GM18868 (cell line): ENCODE results near the gene SUSD4.

Experiments
- ATAC-seq: cut with Tn5 transposase; IDR thresholded peaks from one replicate; pipeline ENCODE4 v1.9.1; 2021; ENCODE audit warnings: mild to moderate bottlenecking, moderate library complexity; ENCODE audit not compliant: unreplicated experiment

The SUSD4 gene

DNA sequence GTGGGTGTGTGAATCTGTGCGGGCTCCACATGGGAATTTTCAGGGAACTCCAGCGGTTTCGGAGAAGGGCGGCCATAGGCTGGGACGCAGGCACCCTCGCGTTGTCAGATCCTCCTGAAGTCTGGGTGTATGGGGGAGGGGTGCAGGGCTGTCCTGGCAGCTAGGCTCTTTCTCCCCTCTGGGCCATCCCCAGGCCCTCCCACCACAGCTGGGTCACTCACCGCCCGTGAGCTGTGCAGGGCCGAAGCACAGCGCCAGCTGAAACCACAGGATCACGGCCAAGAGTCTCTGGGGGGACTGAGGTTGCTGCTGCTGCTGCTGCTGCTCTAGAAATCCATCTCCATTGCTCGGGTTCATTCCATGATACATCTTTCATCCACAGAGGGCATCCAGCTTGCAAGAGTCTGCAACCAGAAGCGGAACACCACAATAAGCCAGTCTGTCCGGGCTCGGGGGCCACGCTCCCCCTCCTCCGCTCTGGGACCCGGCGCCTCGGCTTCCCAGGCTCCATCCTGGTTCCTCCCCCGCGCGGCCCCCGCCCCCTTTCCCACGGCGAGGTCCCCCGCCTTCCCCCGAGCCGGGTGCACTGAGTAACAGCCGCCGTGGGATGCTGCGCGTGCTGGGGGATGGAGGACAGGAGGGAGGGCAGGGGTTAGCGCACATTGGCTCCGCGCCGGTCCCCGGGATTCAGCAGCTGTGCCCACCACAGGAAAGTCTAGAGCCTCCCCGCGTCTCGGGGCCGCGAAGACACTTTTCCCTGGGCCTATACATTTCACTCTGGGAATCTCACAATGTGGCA is 720 bp downstream of the SUSD4 start:
- ATAC-seq, result no peak

DNA sequence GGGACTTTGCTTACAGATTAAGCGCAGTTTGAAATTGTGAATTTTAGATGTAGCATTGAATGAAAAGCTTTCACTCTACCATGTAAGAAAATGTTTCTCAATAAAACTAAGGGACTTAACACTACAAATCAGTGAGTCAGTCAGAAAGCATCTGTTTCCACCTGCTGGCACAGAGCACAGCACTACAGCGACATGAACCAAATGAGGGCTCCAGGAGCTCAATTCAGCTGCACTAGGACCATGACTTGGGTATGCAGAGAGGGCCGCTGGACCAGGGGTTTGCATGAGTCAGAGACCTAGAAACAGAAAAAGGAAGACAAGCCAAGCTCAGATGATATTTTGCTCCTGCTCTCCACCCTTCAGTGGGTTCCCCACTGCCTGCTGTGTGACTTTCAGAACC is 5.2 kb downstream of the SUSD4 start:
- no peak for ATAC-seq

DNA sequence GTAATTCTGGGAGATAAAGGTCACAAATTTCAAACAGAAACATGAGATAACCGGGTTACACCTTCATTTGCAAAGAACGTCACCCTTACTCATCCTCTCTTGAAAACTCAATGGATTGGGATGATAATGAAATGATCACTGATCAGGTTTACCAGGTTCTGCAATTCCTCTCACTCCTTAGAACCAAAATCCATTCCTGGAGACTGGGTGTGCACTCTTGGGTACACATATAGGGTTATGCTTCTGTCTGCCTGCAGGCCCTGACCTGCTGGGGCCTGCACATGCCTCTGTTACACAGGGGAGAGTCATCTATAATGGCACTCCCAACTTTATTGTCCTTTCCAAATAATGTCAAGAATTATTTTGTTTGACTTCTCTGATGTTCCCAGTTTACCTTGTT is 8.3 kb downstream of the SUSD4 start:
- ATAC-seq, result no peak

DNA sequence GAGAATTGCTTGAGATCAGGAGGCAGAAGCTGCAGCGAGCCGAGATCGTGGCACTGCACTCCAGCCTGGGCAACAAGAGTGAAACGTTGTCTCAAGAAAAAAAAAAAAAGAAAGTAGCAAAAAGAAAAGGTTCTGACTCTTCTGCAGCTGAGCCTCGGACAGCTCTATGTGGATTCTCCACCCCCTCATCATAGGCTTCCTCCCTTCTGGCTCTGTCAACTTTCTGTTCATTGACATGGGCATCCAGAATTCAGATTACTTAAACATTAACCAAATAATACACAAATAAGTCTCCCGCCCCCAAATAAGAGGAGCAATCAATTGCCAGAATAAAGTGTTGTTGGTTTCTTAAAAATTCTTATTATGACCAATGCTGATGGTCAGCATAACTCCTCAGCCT is 10.0 kb downstream of the SUSD4 start:
- ATAC-seq, result no peak

DNA sequence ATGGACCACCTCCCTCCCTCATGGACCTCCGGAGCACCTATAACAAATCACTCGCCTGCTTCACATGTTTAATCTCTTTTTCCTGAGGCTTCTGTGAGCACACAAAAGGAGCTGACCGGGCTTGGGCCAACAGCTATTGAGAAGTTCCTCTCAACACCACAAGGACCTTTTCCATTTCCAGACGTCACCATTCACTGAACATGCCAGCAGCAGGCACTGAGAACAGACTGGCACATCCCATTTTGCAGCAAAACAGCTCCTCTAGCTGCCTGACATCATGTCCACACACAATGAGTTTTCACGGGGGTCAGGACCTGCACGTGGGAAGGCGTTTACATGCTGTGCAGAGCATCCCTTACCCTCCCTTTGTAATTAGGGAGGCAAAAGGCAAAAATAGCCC is 11.0 kb downstream of the SUSD4 start:
- ATAC-seq, result no peak

DNA sequence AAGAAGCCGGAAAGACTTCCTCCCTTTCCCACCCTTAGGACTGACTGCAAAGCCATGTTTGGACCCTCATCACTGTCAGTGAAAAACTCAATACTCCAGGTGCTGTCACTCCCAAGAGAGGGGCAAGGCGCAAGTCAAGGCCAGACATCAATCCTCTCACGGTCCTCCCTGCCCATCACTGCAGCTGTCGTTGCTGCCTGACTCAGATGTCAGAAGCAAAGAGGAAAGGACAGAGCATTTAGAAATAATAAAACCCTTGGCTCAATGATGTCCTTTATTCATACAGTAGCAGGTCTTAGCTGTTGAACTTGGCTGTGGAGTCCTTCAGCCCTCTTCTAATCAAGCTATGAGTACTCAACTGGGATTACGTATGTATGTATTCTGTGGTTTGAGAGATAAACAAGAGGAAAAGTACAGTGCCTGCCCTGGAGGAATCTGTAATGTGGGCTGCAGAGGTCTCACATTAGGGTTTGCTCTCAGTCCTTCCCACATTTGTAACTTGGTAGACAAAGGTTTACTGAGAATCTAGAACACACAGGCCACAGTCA is 13.5 kb downstream of the SUSD4 start:
- ATAC-seq, result no peak

DNA sequence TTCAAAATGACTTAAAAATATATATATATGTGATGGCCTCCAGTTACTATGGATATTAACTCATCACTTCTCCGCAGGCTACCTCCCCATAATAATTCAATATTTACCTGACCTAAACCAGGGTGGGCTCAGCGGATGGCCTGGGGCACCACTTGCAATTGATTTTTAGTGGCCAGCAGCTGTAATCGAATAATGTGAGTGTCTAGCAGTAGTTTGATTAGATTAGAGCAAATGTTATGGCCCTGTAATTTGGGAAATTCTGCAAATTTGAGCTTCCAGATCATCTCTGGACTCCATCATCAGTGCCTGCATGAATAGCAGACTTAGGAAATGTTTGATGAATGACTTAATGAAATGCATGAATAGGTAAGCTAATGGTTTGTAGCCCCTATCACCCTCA is 14.7 kb downstream of the SUSD4 start:
- ATAC-seq, result no peak

DNA sequence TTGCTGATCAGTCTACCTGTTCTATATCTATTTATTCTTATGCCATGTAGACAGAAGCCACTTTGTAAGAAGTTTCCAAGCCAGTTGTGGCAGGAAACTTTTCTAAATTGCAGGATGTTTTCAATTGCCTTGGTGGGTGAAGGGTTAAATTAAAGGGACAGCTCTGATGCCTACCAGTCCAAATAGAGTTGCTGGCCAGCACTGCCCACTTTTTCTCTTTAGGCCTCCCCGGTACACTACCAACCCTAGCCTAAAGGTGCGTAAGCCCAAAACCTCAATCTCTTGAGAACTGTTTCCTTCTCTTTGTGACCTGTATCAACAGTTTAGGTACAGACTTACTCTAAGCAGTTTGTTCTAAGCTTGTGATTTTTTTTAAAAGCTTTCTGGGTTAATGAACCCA is 15.5 kb downstream of the SUSD4 start:
- no peak for ATAC-seq

DNA sequence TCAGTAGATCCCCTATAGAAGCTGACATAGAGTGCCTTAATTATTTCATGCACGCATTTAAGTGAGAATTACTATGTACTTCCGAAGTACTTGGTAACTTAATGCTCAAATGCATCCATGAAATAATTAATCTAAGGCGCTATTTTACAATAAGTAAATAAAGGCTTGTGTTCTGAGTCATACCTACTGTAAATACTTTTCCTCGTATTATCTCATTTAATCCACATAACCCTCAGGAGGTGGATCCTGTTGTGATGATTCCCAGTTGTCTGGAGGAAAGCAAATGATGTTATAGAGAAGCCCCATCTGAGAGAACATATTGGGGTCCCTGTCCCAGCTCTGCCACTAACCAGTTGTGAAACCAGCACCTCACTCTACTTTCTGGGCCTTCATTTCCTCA is 16.4 kb downstream of the SUSD4 start:
- ATAC-seq, result no peak

DNA sequence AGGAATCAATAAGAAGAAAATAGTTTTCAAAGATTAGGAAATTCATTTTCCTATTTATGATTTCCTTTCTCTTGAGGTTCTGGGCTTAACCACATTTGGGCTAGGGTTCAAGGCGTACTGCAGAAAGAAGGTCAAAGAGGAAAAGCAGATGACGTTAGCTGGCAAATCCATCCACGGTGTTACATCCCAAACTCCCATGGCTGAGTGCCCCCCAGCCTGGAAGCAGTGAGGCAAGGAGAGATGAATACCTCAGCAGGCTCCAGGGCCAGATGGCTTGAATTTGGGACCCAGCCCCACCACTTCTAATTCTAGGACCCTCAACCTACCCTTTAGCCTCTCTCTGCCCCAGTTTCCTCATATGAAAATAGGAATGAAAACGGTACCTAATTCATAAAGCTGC is 17.7 kb downstream of the SUSD4 start:
- ATAC-seq, result no peak

DNA sequence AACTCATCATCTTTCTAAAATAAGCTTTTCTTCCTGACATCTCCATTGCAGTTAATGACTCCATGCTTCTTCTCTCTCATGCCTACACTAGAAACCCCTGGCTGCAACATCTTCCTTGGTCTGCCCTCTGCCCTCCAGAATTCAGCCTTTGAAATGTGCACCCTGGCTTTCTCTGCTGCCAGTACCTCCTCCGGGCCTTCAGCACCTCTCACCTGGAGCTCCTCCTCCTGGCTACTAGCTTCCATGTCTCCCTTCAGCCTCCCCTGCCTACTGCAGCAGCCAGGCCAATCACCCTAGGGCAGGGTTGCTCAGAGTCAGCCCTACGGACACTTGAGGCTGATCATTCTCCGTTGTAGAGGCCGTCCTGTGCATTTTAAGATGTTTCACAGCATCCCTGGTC is 18.3 kb downstream of the SUSD4 start:
- ATAC-seq, result no peak

DNA sequence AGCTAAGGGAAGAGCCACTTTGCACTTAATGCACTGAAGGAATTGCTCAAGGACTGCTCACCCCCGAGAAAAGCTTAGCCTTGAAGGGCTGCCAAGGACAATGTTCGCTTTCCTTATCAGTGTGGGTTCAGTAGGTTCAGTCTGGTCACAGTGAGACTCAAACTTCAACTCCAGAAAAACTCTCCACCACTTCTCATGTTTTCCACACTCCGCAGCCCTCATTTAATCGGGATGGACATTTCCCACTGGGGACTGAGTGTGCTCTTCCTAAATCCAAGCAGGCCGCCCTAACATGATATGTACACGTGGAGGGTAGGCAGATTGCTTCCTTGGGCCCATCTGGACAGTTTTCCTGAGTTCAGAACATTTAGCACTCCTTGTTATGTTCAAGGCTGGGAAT is 19.5 kb downstream of the SUSD4 start:
- no peak for ATAC-seq

DNA sequence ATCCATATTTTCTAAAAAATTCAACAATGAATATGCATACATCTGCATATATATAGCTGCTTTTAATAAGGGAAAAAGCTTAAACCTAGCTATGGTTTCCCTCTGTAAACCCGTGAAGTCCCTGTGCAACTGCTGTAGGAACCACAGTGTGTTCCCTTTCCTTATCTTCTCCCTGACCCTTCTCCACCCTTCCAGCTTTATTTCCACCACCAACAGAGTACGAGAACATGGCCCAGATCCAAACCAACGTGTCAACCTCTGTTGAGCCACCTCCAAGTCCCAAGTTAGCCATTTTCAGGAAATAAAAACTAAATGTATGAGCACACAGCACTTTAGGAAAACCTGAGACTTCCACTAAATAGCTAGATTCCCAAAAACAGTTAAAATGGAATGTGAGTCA is 20.3 kb downstream of the SUSD4 start:
- ATAC-seq, result no peak

DNA sequence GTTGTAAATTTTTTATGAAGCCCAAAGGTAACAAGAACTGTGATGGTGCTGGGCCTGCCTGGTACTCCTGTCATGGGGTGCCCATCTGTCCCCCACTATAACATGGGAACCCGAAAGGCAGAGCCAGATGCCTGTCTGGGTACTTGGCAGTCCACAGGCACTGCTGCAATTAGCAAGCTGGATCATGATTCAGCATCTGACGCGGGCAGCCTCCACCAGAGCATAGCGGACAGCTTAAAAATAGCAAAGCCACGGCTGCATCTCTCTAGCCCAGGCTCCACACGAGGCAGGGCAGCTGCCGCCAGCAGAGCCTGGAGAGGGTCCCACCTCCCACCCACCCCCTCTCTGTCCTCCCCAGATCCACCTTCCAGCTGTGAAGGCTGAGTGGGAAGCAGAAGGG is 22.9 kb downstream of the SUSD4 start:
- ATAC-seq, result no peak

DNA sequence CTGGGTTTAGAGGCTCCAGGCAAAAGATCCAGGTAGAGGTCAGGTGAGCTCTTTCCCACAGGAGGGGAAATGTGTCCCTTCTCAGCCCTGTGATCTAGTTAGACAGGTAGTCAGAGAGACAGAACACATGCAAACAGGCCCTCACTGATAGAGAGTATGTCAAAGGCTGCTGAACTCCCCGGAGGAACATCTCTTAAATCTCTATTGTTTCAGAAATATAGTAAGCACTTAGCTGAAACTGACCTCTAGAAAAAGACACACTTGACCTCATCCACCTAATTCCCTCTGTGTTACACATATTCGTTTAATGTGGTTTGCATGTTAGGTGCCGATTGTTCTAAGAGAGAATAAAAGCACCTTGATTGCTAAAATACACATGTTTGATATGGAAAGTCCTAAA is 23.3 kb downstream of the SUSD4 start:
- ATAC-seq, result no peak

DNA sequence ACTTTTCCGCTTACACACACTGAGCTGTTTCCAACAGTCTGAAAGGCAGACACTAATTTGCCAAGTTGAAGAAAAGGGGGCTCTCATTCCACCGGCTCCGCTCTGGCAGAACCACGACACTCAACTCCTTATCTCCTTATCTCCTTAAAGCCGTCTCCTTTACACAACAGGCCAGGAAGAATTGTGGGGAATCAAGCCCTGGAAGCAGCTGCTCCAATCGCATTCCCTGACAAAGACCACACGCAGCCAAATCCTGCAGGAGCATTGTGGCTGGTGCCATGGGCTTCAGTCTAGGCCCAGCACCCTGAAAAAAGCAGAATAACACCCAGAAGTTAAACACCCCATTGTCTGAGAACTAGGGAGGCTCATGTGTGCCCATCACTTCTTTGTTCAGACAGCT is 24.1 kb downstream of the SUSD4 start:
- ATAC-seq, result no peak

DNA sequence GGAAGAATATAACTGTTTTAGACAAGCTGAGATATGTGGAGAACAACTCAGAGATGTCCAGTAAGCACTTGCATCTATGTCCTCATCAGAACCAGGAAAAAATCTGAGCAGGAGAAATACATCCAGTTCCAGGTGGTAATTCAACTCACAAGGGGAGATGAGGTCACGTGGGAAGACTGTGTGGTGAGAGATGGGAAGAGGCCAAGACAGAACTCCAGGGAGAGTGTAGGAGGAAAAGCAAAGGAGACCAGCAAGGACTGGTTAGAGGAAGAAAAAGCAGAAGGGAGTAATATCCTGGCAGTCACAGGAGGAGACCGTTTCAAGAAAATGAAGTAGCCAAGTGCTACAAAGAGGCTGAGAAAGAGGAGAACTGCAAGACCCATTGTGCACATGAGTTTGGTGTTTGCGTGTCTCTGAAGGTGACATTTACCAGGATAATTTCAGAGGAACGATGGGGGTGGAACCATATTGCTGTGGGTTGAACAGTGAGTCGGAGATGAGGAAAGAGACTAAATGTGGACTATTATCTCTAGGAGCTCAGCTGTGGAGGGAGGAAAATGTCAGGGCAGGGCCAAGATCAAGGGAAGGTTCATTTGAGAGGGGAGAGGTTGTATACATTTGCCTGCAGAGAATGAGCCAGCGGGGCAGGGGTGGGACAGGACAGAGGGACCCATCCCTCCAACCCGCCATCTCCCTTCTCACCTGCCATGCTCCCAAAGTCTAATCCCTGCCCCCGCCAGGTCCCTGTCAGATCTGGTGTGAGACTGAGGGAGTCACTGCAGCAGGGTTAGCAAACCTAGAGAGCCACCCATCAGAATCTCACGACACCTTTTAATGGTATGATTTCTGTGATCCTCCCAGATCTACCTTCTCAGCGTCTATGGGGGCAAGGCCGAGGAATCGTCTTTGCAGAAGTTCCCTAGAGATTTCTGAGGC is 24.9 kb downstream of the SUSD4 start:
- no peak for ATAC-seq

DNA sequence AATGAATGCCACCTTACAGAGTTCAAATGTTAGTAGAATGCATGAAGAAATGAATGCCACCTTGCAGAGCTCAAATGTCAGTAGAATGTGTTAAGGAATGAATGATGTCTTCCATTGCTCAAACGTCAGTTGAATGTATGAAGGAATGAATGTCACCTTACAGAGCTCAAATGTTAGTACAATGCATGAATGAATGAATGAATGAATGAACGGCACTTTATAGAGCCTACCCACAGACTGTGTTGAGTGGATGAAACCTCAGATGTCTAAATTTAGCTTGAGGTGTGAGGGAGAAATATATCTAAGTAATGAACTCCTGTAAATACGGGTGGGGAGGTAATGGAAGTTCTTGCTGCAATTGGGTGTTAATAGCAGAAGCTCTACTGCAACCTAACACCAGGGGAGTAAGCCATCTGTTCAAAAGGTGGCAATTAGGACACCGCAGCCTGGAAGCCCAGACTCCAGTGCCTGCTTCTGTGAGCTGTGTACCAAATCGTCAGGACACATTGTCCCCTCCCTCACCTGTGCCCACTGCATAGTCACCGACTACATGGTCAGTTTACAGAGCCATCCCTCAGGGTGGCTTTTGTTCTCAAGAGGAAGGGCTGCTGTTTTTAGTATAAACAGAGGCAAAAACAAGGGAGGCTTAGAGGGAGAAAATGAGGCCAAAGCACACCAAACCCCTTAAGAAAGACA is 26.7 kb downstream of the SUSD4 start:
- ATAC-seq, result no peak

DNA sequence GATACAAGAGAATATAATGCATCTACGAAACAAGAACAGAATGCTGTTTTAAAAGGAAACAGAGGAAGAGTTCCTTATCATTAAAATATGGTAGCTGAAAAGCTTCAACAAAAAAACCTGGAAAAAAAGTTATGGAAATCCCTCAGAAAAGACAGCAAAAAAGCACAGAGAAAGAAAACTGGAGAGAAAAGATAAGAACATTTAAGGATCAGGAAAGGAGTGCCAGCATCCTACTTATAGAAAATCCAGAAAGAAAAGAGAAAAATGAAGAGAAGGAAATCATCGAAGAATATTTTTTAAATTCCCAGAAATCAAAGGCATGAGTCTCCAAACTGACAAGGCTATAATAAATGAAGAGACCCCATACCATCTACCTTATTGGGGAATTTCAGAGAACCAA is 29.8 kb downstream of the SUSD4 start:
- ATAC-seq, result no peak

DNA sequence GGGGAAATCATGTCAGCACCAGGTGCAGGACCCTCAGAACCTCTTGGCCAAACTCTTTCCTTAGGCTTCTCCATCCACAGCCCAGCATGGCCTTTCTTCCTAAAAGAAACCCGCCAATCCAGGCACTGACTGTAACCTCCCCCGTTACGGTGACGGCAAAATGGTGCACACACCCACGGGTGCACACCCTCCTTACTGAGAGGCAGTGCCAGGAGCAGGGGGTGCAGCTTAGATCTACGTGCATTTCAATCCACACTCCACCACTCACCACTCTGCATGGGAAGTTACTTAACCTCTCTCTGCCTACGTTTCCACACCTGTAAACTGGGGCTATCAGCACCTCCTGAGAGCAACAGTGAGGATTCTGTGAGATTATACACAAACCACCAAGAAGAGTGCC is 31.0 kb downstream of the SUSD4 start:
- no peak for ATAC-seq

DNA sequence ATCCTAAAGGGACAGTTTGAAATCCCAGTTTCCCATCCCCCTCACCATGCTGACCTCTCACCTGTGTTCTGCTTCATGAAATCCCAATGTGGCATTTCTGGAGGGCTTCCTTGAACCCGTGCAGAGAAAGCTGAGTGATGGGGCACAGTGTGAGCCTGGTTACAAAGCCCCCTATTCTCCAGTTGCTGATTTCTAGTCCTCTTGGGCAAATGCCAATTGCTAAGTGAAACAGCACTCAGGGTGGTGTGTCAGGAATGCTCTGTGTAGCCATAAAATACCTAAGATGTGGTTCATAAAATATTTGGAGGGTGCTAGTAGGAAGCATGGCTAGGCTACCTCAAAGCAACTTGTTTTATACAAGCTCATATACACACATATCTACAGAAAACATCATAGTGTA is 32.0 kb downstream of the SUSD4 start:
- no peak for ATAC-seq
